Right lobe of liver (tissue), 6 donors: ENCODE measurements around the gene ARMH3. TPM values are rescaled to one million over a fixed set of nuclear protein-coding genes. Genes with fewer than 3 reads are reported as not detected.

Experiments
- ATAC-seq, 4 donors: fragments of 200-7000 bp; cut with Tn5 transposase; one replicate each; pipeline ENCODE4 v1.9.1; 2020; ENCODE audit warnings: mild to moderate bottlenecking in 4 of 4, moderate library complexity in 4 of 4
- DNase-seq, 3 donors: peaks; one replicate each; pipeline ENCODE4 v3.0.0-alpha.2; 2020
- H3K27ac ChIP-seq, 3 donors: fragments of 200-600 bp; one replicate each; pipeline ENCODE4 v1.8.0; 2022
- H3K27me3 ChIP-seq, 2 donors: fragments of 200-600 bp; one replicate each; pipeline ENCODE4 v1.8.0; 2022
- H3K36me3 ChIP-seq, 4 donors: fragments of 200-600 bp; sonication (generic) in 1 of 4; one replicate each; pipeline versions ENCODE4 v1.5.1 to v1.8.0; 2017 to 2022; ENCODE audit warnings: control low read depth in 1 of 4
- H3K4me1 ChIP-seq, 4 donors: fragments of 200-600 bp; sonication (generic) in 1 of 4; one replicate each; pipeline versions ENCODE4 v1.5.1 to v1.8.0; 2017 to 2022; ENCODE audit warnings: control low read depth in 1 of 4
- H3K4me3 ChIP-seq, 3 donors: fragments of 200-600 bp; one replicate each; pipeline ENCODE4 v1.8.0; 2022
- H3K9me3 ChIP-seq, 4 donors: fragments of 200-600 bp; sonication (generic) in 1 of 4; one replicate each; pipeline versions ENCODE4 v1.5.1 to v1.8.0; 2017 to 2022; ENCODE audit warnings: control low read depth in 1 of 4
- CTCF ChIP-seq, 4 donors: fragments of 200-600 bp in 3 of 4; fragments of 450-650 bp in 1 of 4; IDR thresholded peaks; one replicate each; pipeline versions ENCODE4 v1.5.1 to v1.8.0; 2016 to 2022; ENCODE audit warnings: antibody characterized with exemption in 4 of 4, mild to moderate bottlenecking in 2 of 4
- POLR2A ChIP-seq: fragments of 450-650 bp; IDR thresholded peaks from one replicate; pipeline ENCODE4 v1.6.1; 2017; ENCODE audit warnings: antibody characterized with exemption, mild to moderate bottlenecking
- WGBS: methylation state at CpG from one replicate; pipeline ENCODE4 v1.1.6; 2018; ENCODE audit warnings: low coverage, low lambda C conversion rate; ENCODE audit not compliant: insufficient coverage; ENCODE audit errors: missing lambda C conversion rate; 5-methylcytosine and 5-hydroxymethylcytosine counted together
- intact Hi-C, 2 donors: fragments of 100-400 bp; cut with DNase I; formaldehyde crosslinking; loops; one replicate each; pipeline versions ENCODE4 v1.11.2 to v1.14.1; 2022
- total RNA-seq, 6 experiments: library from RNA; depleted of rRNA in 2 of 6; stranded (reverse); fragments of >200 nt in 2 of 6; fragmentation: NEBNext Ultra II Directional in 3 of 6; extraction: Animal tissue kit (Norgen Biotek cat#: 25700) in 3 of 6; gene quantifications; one replicate each; pipeline versions ENCODE4 v1.1.0 to v1.2.4, GENCODE V29; 2016 to 2023
- donor health status: DM: no; HTN: yes; CAD: no.
- donor health status: DM: no; HTN: no; CAD: no.
- donor health status: DM: no; HTN: no; CAD: no.
- donor health status: DM: no; HTN: yes; CAD: no.
- donor health status: DM: no; HTN: yes; CAD: no.

Gene ARMH3
- total RNA-seq, 6 experiments from 2014 or later, result 8.5 to 13.4 (median 11.6) TPM

- H3K9me3 ChIP-seq, result peaks cover 0 to 6% (median 0%) of the 10 kb centered on the region in 4 donors
- intact Hi-C loops, result no loop called here
Observed at GRCh38 chr10:101858723-101859500, 197.1 kb downstream of the ARMH3 start.

GRCh38 chr10:101857802-101858476 is 198.0 kb downstream of the ARMH3 start:
- 0% methylated on average over 1 of the region's 1 CpG for WGBS
- DNase-seq, result no peak
- no peak overlapping the region for H3K4me3 ChIP-seq
- H3K36me3 ChIP-seq, result no peaks in the 10 kb centered on the region
- TF ChIP-seq CTCF (IDR thresholded peaks at IDR 0.05) (no peak), POLR2A (no peak)
- no peaks in the 10 kb centered on the region for H3K4me1 ChIP-seq
- intact Hi-C loops, result no loop called here
- peaks cover 0 to 6% (median 0%) of the 10 kb centered on the region in 4 donors for H3K9me3 ChIP-seq
- no peak for ATAC-seq
- no peaks in the 10 kb centered on the region for H3K27me3 ChIP-seq
- H3K27ac ChIP-seq, result no peak overlapping the region

More at GRCh38 chr10:101858723-101859500, 197.1 kb downstream of the ARMH3 start:
- WGBS, result 54% methylated on average over 3 of the region's 3 CpGs
- no peak for DNase-seq
- H3K27me3 ChIP-seq, result no peaks in the 10 kb centered on the region
- no peaks in the 10 kb centered on the region for H3K4me1 ChIP-seq
- ATAC-seq, result no peak
- TF ChIP-seq CTCF (IDR thresholded peaks at IDR 0.05), result no peak
- TF ChIP-seq POLR2A, result no peak
- no peaks in the 10 kb centered on the region for H3K36me3 ChIP-seq
- no peak overlapping the region for H3K4me3 ChIP-seq
- no peak overlapping the region for H3K27ac ChIP-seq

- no peak for TF ChIP-seq POLR2A
- no peak for TF ChIP-seq CTCF (IDR thresholded peaks at IDR 0.05)
- peak; percentile 33 to 77 (median 61) for ATAC-seq
Observed at GRCh38 chr10:101856626-101857025, 199.3 kb downstream of the ARMH3 start.

GRCh38 chr10:101851411-101852116 is 204.4 kb downstream of the ARMH3 start:
- Histone ChIP-seq H3K36me3 (peaks cover 0 to 5% (median 0%) of the 10 kb centered on the region in 4 donors), H3K27ac (no peak overlapping the region), H3K4me1 (no peaks in the 10 kb centered on the region), H3K27me3 (no peaks in the 10 kb centered on the region), H3K4me3 (no peak overlapping the region), H3K9me3 (no peaks in the 10 kb centered on the region)
- intact Hi-C loops, result no loop called here
- DNase-seq (no peak), ATAC-seq (no peak)
- WGBS, result 100% methylated on average over 2 of the region's 4 CpGs
- no peak for TF ChIP-seq POLR2A
- no peak for TF ChIP-seq CTCF (IDR thresholded peaks at IDR 0.05)

More at GRCh38 chr10:101856626-101857025, 199.3 kb downstream of the ARMH3 start:
- peaks cover 0 to 6% (median 0%) of the 10 kb centered on the region in 4 donors for H3K9me3 ChIP-seq
- H3K27ac ChIP-seq, result no peak overlapping the region
- no peak for DNase-seq
- H3K4me1 ChIP-seq, result no peaks in the 10 kb centered on the region
- intact Hi-C loops, result no loop called here
- H3K27me3 ChIP-seq, result no peaks in the 10 kb centered on the region
- H3K36me3 ChIP-seq, result no peaks in the 10 kb centered on the region
- no peak overlapping the region for H3K4me3 ChIP-seq
